PC-9 (cell line): ENCODE data around the gene DOCK11. TPM values are rescaled to one million over a fixed set of nuclear protein-coding genes. Genes with fewer than 3 reads are reported as not detected.
A peak's percentile ranks its signal among the peaks of the same experiment; 100 is the strongest.

Source experiments
- BruUV-seq: library from RNA; stranded (reverse); fragments of 400-500 nt; replicated peaks from 2 replicates; lab custom pipeline; 2021; lab: Mats Ljungman, UMichigan
- CTCF ChIA-PET: fragments of 300-600 bp; sonication (Branson Sonifier 250); formaldehyde crosslinking; loops from one replicate; lab custom pipeline; 2022; ENCODE audit warnings: antibody characterized with exemption; lab: Charles Lee
- POLR2A ChIA-PET: fragments of 300-600 bp; sonication (Branson Sonifier 250); formaldehyde crosslinking; loops from one replicate; lab custom pipeline; 2022; ENCODE audit warnings: antibody characterized with exemption; ENCODE audit not compliant: unreplicated experiment; lab: Charles Lee
- DNase-seq, 2 experiments: peaks; one replicate each; pipeline versions ENCODE4 v3.0.0 to v3.0.0-alpha.2; 2015 to 2022; ENCODE audit warnings: mixed read lengths in 1 of 2
- H2AFZ ChIP-seq: fragments of 200-600 bp; sonication (generic); 2 replicates; pipeline ENCODE4 v1.8.1; 2017; ENCODE audit warnings: antibody characterized with exemption
- H3F3A ChIP-seq: fragments of 200-600 bp; sonication (generic); 2 replicates; pipeline ENCODE4 v1.8.1; 2017; ENCODE audit warnings: antibody characterized with exemption, mild to moderate bottlenecking, low read depth; ENCODE audit not compliant: insufficient read depth
- H3K27ac ChIP-seq: fragments of 200-600 bp; sonication (generic); 2 replicates; pipeline ENCODE4 v1.6.1; 2016; ENCODE audit warnings: mixed run types
- H3K27me3 ChIP-seq: fragments of 200-600 bp; sonication (generic); 2 replicates; pipeline ENCODE4 v1.6.1; 2016; ENCODE audit warnings: low read depth, mixed run types; ENCODE audit not compliant: insufficient read depth
- H3K36me3 ChIP-seq: fragments of 200-600 bp; sonication (generic); 2 replicates; pipeline ENCODE4 v1.6.1; 2016; ENCODE audit warnings: low read depth, mixed run types
- H3K4me1 ChIP-seq: fragments of 200-600 bp; sonication (generic); replicated peaks from 2 replicates; pipeline ENCODE4 v1.6.1; 2016; ENCODE audit warnings: mixed run types; ENCODE audit not compliant: insufficient read depth
- H3K4me2 ChIP-seq: fragments of 200-600 bp; sonication (generic); 2 replicates; pipeline ENCODE4 v1.6.1; 2017; ENCODE audit warnings: mixed run types
- H3K4me3 ChIP-seq: fragments of 200-600 bp; sonication (generic); 2 replicates; pipeline ENCODE4 v1.6.1; 2016; ENCODE audit warnings: mixed run types
- H3K79me2 ChIP-seq: fragments of 200-600 bp; sonication (generic); 2 replicates; pipeline ENCODE4 v1.6.1; 2017; ENCODE audit warnings: low read depth, mixed run types
- H3K9me2 ChIP-seq: fragments of 200-600 bp; sonication (generic); 2 replicates; pipeline ENCODE4 v1.8.1; 2017; ENCODE audit warnings: mild to moderate bottlenecking; ENCODE audit not compliant: insufficient read depth
- H3K9me3 ChIP-seq: fragments of 200-600 bp; sonication (generic); 2 replicates; pipeline ENCODE4 v1.8.1; 2016; ENCODE audit warnings: low read depth; ENCODE audit not compliant: insufficient read depth
- H4K20me1 ChIP-seq: fragments of 200-600 bp; sonication (generic); 2 replicates; pipeline ENCODE4 v1.8.1; 2017; ENCODE audit not compliant: insufficient read depth
- EZH2 ChIP-seq: fragments of 200-600 bp; sonication (generic); IDR thresholded peaks from 2 replicates; pipeline ENCODE4 v1.8.0; 2017; ENCODE audit warnings: antibody characterized with exemption, low read depth
- intact Hi-C: fragments of 100-400 bp; cut with micrococcal nuclease; formaldehyde crosslinking; loops from one replicate; pipeline ENCODE4 v1.10.0; 2022; ENCODE audit not compliant: unreplicated experiment
- total RNA-seq: library from RNA; stranded (reverse); gene quantifications from 2 replicates; pipeline ENCODE4 v1.2.3, GENCODE V29; 2021
- TF ChIP-seq, protein P1 (sequence below): fragments of 200-600 bp; sonication (generic); conservative IDR thresholded peaks from 2 replicates; pipeline ENCODE4 v1.6.1; 2017; ENCODE audit warnings: mixed run types, antibody characterized with exemption, mild to moderate bottlenecking, moderate library complexity

DOCK11 gene
- total RNA-seq, 1 experiment from 2014 or later, result 9.0 TPM

DNA sequence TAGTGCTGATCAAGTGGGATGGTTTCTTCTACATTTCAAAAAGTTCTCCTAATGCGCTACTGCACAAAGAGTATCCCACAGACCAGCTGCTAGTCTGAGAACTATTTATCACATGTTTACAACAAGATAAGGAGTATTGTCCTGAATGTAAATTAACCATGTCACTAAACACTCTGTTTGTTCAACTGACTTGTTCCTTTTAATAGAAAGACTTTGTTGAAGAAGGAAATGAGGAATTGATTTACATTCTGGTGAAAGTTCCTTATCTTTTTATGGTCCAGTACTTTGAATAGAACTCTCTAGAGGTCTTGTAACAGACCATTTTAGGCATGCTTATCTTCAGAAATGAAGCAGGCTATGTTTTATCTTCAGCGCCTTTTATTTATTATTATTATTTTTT lies 164.5 kb downstream of the DOCK11 start:
- Histone ChIP-seq H3K27me3 (no peaks in the 10 kb centered on the region), H3K36me3 (no peaks in the 10 kb centered on the region), H2AFZ (no peak overlapping the region), H3K4me2 (no peak overlapping the region), H3K27ac (no peak overlapping the region), H3K9me3 (no peaks in the 10 kb centered on the region), H3F3A (no peaks in the 10 kb centered on the region), H3K9me2 (no peaks in the 10 kb centered on the region; the same call in 1 of the 2 replicates), H4K20me1 (no peaks in the 10 kb centered on the region), H3K4me3 (no peak overlapping the region), H3K79me2 (no peaks in the 10 kb centered on the region), H3K4me1 (peaks cover 10% of the 10 kb centered on the region; the same call in 1 of the 2 replicates)
- intact Hi-C loops, result no loop called here
- no TSS peak for BruUV-seq
- TF ChIP-seq, protein P1, sequence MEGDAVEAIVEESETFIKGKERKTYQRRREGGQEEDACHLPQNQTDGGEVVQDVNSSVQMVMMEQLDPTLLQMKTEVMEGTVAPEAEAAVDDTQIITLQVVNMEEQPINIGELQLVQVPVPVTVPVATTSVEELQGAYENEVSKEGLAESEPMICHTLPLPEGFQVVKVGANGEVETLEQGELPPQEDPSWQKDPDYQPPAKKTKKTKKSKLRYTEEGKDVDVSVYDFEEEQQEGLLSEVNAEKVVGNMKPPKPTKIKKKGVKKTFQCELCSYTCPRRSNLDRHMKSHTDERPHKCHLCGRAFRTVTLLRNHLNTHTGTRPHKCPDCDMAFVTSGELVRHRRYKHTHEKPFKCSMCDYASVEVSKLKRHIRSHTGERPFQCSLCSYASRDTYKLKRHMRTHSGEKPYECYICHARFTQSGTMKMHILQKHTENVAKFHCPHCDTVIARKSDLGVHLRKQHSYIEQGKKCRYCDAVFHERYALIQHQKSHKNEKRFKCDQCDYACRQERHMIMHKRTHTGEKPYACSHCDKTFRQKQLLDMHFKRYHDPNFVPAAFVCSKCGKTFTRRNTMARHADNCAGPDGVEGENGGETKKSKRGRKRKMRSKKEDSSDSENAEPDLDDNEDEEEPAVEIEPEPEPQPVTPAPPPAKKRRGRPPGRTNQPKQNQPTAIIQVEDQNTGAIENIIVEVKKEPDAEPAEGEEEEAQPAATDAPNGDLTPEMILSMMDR, result no peak
- no peak for TF ChIP-seq EZH2
- CTCF ChIA-PET, result no interaction called here
- POLR2A ChIA-PET, result no interaction called here
- DNase-seq, result no peak

DNA sequence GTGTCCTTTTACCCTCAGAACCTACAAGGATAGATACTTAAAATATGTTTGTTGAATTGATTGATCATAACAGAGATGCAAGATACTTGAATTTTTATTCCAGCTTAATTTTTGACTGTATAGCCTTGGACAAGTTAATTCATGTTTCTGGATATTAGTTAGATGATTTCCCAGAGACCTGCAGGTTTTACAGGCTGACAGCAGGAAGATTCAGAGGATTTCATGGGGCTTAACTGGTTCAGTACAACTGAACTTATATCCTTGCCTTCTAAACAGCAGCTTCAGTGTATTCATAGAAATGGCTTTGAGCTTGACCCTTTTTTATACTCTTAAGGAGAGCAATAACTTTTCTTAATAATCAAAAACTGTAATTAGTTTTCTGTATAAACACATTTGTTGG lies 169.6 kb downstream of the DOCK11 start:
- intact Hi-C loops, result no loop called here
- TF ChIP-seq EZH2, result no peak
- TF ChIP-seq, protein P1, result no peak
- no TSS peak for BruUV-seq
- no peaks in the 10 kb centered on the region for H3K79me2 ChIP-seq
- H3K36me3 ChIP-seq, result no peaks in the 10 kb centered on the region
- no peak for DNase-seq
- no peak overlapping the region for H3K4me2 ChIP-seq
- no peaks in the 10 kb centered on the region for H3K9me3 ChIP-seq
- no peaks in the 10 kb centered on the region for H3K27me3 ChIP-seq
- no peaks in the 10 kb centered on the region for H3K9me2 ChIP-seq
- CTCF ChIA-PET, result no interaction called here
- POLR2A ChIA-PET, result no interaction called here
- H3K27ac ChIP-seq, result no peak overlapping the region
- H4K20me1 ChIP-seq, result no peaks in the 10 kb centered on the region
- no peak overlapping the region for H2AFZ ChIP-seq
- peaks cover 14% of the 10 kb centered on the region for H3K4me1 ChIP-seq
- no peak overlapping the region for H3K4me3 ChIP-seq
- H3F3A ChIP-seq, result peaks cover 7% of the 10 kb centered on the region; the same call in 1 of the 2 replicates

DNA sequence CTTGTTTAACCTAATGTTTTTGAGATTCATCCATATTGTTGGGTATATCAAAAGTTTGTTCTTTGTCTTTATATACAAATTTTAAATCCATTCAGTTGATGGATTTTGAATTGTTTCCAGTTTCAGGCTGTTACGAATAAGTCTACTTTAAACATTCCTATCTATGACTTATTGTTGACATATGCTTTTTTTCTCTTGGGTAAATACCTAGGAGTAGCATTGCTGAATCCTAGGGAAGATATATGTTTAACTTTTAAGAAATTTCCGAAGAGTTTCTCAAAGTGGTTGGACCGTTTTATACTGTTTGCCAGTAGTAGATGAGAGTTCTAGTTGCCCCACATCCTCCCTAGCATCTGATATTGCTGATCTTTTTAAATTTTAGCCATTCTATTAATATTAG lies 170.9 kb downstream of the DOCK11 start:
- H3K4me2 ChIP-seq, result peak overlapping the region; percentile 1; the same call in 1 of the 2 replicates
- CTCF ChIA-PET, result interaction anchor here (0.6 kb wide), 2 partner anchors 40 to 164 kb away, joined by 3 to 4 read pairs; no protein-coding TSS in a partner anchor
- no TSS peak for BruUV-seq
- H3K4me1 ChIP-seq, result peaks cover 14% of the 10 kb centered on the region
- peaks cover 7% of the 10 kb centered on the region; the same call in 1 of the 2 replicates for H3F3A ChIP-seq
- peak in 1 of 2 experiments; percentile 81 for DNase-seq
- no peaks in the 10 kb centered on the region for H3K36me3 ChIP-seq
- TF ChIP-seq EZH2, result no peak
- TF ChIP-seq, protein P1, result no peak
- H3K27me3 ChIP-seq, result no peaks in the 10 kb centered on the region
- intact Hi-C loops, result no loop called here
- no peaks in the 10 kb centered on the region for H3K79me2 ChIP-seq
- no peak overlapping the region; the same call in 1 of the 2 replicates for H3K27ac ChIP-seq
- H3K9me2 ChIP-seq, result no peaks in the 10 kb centered on the region
- no peaks in the 10 kb centered on the region for H3K9me3 ChIP-seq
- no peaks in the 10 kb centered on the region for H4K20me1 ChIP-seq
- POLR2A ChIA-PET, result no interaction called here
- H3K4me3 ChIP-seq, result no peak overlapping the region
- H2AFZ ChIP-seq, result no peak overlapping the region
